ENCODE results near the gene NR2F1.
A peak's percentile ranks its signal among the peaks of the same experiment; 100 is the strongest.

NR2F1 gene

DNA sequence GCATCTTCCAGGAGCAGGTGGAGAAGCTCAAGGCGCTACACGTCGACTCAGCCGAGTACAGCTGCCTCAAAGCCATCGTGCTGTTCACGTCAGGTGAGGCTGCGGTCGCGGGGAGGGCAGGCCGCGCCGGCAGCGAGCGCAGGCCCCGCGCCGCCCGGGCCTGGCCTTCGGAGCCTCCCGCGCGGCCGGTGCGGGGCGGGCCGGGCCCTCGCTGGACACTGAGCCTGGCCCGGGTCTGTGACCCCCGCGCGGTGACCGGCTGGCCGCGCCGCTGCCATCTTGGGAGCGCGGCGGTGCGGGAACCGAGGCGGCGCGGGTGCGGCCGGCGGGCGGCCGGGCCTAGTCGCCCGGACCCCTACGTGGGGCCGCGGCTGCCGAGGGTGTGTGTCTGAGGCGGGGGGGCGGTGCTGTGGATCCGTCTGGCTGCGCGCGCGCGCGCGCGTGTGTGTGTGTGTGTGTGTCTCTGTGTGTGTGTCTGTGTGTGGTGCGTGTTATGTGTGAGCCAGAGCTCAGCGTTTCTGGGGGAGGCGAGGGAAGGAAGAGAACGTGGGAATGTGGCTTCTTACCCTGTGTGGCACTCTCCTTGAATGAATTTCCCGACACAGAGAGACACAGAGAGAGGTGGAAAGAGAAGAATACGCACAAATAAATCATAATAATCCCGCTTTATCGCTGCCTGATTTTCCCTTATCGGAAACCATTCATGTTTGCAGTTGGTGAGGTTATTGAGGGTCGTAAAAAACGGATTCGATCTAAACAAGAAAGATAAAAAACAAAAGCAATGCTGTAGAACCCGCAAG lies 5.5 kb downstream of the NR2F1 start:
- DNase-seq: peak in 2 of 10 donors; percentile 87 to 92

DNA sequence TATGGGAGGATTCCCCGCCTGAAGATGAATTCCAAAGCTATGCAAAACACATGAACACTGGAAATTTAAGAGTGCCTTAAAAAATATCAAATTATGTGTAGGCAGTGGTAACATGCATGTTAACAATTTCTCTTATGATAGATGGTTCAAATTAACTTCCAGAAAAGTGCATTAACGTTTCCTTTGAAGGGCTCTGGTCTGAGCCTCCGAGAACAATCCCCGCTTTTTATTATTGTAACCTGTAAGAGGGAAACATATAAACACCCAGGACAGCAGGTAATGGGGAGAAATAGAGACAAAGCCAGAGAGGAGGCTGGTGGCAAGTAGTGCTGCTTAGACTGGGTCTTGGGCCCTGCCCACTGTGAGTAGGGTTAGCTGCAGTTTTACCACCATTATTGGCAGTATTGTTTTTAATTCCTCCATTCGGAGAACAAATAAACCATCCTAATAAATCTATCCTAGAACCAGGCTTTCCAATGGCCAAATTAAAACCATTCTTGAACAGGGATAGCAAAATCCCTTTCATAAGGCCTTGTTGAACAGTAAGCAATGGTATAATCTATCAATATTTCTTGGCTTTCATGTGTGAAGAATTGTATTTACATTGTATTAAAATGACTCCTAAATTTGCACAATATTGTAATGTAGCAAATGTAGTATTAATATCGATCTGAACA lies 6.3 kb downstream of the NR2F1 start:
- intact Hi-C loops (cut with DNase I): loop anchor here (10.0 kb wide), 2 partner anchors 326 to 904 kb away; no protein-coding TSS in a partner anchor
- no peak for DNase-seq

More for the DNA sequence above, 5.5 kb downstream of the NR2F1 start:
- intact Hi-C loops (cut with DNase I): loop anchor here (10.0 kb wide), 2 partner anchors 326 to 904 kb away; no protein-coding TSS in a partner anchor

DNA sequence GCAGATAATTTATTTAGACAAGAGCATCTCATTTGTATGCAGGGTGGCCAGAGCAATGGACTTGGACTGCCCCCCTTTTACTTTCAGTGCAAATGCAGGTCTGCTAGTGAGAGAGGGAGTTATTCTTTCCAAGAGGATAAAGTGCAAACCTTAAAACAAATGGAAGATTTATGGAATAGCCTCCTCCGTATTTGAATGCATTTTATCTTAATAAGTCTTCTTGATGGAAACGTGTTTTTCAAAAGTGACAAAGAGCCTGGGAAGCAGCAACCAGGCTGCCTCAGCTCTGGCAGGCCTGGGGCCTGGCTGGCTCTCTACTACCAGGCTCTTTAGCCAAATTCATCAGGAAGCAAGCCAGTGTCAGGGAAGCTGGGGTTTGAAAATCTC lies 6.8 kb downstream of the NR2F1 start:
- DNase-seq: peak in 2 of 10 donors; percentile 75
- intact Hi-C loops (cut with DNase I): loop anchor here (10.0 kb wide), 2 partner anchors 325 to 905 kb away; no protein-coding TSS in a partner anchor

DNA sequence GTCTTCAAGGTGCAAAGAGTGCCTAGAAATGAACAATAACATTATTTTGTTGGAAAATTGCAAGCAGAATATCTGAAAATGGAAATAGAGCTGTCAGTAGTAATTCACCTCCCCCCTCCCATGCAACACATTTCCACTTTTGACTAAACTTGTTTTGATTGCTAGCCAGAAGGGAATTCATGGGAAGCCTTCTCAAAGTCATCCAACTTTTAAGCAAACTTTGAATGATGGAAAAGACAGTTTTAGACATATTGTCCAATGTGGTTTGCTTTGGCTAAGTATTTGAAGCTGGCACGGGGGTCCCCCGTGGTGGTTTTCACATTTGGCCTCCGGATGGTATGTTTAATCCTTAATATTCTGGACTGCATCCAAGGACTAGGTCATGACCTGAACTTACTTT lies 7.5 kb downstream of the NR2F1 start:
- intact Hi-C loops (cut with DNase I): no loop called here

DNA sequence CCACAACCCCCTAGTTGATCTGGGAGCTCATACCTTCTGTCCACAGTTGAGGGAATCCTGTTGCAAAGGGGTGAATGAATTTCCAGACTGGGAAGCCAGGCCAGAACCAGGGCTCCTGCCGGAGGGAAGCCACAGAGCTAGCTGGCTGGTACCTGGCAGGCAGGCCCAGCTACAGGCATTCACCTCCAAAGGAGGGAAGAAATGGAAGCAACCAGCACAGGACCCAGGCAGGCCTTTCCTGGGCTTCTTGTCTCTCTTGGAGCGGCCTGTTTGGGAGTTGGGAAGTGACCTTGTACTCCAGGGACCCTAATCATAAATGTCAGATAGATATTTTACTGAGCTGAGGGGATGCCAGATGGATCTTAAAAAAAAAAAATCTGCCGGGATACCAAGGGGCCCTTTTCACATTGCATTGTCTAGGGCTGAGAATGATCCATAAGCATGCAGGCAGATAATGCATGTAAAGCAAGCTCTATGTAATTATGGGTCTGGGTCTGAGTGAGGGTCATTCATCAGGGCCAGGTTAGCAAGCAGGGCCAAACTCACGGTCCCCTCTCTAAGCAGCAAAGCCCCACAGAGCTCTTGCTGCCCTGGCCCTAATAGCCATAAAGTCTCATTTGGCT lies 8.4 kb downstream of the NR2F1 start:
- DNase-seq: peak in 1 of 10 donors; percentile 74
- intact Hi-C loops (cut with DNase I): no loop called here

More for the DNA sequence above, 7.5 kb downstream of the NR2F1 start:
- DNase-seq: no peak

DNA sequence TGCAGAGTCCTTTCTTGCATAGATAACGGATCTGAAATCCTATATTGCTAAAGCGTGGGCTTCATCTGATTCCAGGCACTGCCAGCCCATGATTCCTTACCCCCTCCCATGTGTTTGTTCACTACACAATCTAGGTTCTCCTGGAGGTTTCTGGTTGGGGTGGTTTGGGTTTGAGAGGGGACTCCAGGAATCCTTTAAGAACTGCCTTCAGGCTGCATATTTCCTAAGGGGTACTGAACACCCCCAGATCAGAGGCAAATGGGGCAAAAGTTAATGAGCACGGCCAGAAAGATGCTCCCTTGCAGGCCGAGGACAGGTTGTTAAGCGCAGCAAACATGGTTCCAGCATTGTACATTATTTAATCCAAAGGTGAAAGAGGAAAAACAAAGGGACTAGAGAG lies 9.9 kb downstream of the NR2F1 start:
- intact Hi-C loops (cut with DNase I): no loop called here
- no peak for DNase-seq

- intact Hi-C loops (cut with DNase I): no loop called here
Measured at GRCh38 chr5:93593476-93594131, 10.6 kb downstream of the NR2F1 start.

GRCh38 chr5:93594591-93595419 lies 11.8 kb downstream of the NR2F1 start:
- DNase-seq: peak in 3 of 10 donors; percentile 80 to 86 (median 83)
- intact Hi-C loops (cut with DNase I): no loop called here

More at GRCh38 chr5:93593476-93594131, 10.6 kb downstream of the NR2F1 start:
- peak in 2 of 10 donors; percentile 85 to 87 for DNase-seq

GRCh38 chr5:93595420-93596147 lies 12.6 kb downstream of the NR2F1 start:
- DNase-seq: peak in 1 of 10 donors; percentile 82
- intact Hi-C loops (cut with DNase I): no loop called here

DNA sequence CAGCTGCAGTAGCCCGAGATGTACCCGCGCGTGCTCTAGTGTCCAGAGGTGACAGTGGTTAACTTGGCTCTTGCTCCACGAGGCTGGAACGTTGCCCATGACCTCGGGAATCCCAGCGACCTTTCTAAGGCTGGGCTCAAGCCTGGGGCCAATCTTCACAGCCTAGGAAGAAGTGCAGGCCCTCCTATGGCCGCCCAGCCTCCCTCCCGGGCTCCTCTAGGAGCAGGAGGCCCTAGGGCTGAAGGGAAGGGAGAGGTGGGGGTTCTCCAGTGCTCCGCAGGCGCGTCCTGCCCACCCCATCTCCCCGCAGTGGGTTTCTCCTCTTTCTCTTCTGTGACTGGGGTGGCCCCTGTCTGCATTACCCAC lies 13.3 kb downstream of the NR2F1 start:
- intact Hi-C loops (cut with DNase I): no loop called here
- no peak for DNase-seq

GRCh38 chr5:93596676-93597490 lies 13.9 kb downstream of the NR2F1 start:
- intact Hi-C loops (cut with DNase I): no loop called here
- no peak for DNase-seq

DNA sequence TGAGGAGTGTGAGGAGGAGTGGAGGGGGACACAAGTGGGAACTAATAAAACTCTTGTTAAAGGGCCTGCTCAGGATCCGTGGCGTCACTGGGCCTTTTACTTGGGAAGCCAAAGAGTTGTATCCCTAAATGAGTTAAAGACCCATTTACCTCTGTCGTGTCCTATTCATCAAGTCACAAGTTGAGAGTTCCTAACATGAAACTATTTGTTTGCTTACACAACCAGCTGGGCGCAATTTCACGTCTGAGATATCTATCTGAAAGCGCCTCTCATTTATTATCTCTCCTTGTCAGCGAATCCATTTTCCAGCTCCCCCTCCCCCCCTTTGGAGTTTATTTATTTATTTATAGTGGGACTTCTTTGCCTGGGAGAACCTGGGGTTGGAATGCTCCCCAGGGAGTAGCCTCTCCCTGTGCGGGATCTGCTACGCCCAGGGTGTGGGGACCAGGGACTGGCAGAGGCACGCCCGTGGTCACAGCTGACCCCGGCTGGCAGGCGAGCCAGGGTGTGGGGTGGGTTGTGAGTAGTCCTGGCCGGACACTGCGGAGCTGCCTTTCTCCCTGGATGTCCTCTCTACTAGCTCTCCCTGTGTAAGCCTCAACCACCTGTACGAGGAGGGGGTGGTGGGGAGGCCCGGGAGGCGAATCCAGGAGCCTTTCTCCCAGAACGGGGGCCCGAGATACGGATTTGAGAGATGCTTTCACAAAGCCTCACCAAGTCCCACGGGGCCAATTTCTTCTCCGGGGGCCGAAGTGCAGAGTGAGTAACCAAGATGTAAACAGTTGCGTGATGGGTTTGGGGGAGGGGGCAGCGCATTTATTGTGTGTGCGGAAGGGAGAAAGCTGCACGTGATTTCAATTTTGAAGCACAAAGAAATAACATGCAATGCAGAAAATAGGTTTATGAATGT lies 15.3 kb downstream of the NR2F1 start:
- peak in 1 of 10 donors; percentile 69 for DNase-seq
- intact Hi-C loops (cut with DNase I): no loop called here

GRCh38 chr5:93599001-93599379 lies 16.0 kb downstream of the NR2F1 start:
- intact Hi-C loops (cut with DNase I): no loop called here

GRCh38 chr5:93599399-93600120 lies 16.5 kb downstream of the NR2F1 start:
- peak in 4 of 10 donors; percentile 12 to 84 (median 72) for DNase-seq
- intact Hi-C loops (cut with DNase I): loop anchor here (5.0 kb wide), 1 partner anchor 1093 kb away; no protein-coding TSS in a partner anchor

More at GRCh38 chr5:93599001-93599379, 16.0 kb downstream of the NR2F1 start:
- DNase-seq: no peak

DNA sequence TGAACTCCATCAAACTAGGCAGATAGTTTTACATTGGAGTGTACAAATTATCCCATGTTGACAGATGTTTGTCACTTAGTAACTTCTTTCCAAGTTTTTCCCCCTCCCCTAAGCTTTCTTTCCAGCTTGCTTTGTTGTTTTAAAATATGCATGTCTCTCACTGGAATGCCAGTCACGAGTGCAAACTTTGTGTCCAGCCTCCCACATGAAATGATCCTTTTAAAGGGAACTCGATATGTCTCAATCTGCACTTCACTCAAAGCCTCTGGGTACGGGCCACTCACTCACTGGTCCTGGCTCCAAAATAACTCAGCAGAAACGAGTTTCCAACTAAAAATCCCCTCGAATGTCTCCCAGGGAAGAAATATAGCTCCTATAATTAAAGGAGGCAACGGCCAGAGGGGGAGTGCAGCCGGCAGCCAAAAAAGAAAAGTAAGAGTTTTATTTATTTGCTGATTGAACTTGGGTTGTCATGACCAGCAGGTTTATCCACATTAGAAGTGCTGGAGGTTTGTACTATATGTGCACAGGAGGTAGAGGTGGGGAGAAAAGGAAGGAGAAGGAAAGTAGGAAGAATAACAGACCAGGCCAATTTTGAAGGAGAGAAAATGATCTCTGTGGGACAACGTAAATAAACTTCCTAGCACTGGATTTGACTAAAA lies 17.5 kb downstream of the NR2F1 start:
- intact Hi-C loops (cut with DNase I): loop anchor here (5.0 kb wide), 1 partner anchor 1092 kb away; no protein-coding TSS in a partner anchor
- DNase-seq: no peak
